ENCODE measurements around the gene PANX1.

Gene PANX1

GRCh38 chr11:94129512-94130297, 1.1 kb downstream of the PANX1 start:
- DNase-seq, result no peak

- no peak for DNase-seq
These were observed 1.8 kb downstream of the PANX1 start for GRCh38 chr11:94130298-94131046.

DNA sequence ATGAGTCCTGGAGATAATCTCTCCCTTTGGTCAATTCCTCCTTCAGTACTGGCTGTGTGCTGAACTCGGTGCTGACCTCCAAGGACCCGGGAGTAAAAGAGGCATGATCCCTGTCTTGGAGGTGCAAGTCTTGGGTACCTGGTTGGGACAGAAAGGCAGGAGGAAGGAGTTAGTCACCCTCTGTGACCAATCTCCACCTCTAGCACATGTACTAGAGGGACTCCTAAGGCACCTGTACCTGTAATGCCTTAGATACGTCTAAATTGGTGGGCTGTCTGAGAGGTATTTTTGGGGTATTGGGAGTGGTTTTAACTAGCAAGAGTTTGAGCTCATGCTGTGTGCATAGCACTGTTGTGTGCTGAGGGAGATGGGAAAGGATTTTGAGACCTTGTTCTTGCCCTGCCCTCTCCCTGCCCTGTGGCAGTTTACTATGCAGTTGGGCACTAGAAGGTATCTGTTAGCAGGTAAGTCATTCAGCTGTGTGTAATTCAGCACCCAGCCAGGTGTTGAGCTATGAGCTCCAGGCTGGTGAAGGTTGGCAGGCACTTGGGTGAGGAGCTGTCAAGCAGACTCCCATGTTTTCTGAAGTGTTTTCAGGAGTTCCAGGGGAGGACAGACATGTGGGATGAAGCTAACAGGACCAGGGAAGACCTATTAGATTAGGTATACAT, 2.5 kb downstream of the PANX1 start:
- no peak for DNase-seq

DNA sequence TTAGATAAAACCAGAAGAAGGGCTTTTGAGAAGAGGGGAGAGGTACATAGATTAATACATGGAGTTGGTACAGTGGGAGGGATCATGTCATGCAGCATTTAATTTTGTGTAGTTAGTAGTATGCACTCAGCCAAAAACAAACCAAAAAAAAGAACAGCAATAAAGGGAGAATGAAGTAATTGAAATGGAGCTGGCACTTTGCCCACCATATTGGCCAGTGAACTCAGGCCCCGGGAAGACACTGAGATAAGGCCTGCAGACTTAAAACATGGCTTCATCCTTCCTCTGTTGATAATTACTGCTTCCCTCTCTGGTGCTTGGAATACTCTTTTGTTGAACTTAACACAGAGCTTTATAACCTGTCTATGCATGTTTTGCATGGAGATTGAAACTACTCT, 3.1 kb downstream of the PANX1 start:
- DNase-seq, result no peak

DNA sequence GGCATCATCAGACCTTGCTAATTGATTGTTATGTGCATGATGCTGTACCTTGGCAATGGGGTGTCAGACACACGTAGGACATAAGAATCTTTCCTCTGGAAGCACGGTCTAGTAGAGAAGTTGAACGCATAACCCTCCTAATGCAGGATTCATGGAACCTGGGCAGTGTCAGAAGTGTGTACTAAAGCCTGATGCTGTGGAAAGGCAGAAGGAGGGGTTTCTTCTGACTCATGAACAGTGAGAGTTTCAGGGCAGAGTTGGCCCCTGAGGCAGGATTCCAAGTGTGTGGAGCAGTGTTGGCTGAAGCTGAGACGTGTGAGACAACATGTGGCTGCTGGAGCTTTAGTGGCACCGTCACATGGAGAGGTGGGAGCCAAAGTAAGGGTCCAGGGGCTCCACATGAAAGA, 3.5 kb downstream of the PANX1 start:
- no peak for DNase-seq

DNA sequence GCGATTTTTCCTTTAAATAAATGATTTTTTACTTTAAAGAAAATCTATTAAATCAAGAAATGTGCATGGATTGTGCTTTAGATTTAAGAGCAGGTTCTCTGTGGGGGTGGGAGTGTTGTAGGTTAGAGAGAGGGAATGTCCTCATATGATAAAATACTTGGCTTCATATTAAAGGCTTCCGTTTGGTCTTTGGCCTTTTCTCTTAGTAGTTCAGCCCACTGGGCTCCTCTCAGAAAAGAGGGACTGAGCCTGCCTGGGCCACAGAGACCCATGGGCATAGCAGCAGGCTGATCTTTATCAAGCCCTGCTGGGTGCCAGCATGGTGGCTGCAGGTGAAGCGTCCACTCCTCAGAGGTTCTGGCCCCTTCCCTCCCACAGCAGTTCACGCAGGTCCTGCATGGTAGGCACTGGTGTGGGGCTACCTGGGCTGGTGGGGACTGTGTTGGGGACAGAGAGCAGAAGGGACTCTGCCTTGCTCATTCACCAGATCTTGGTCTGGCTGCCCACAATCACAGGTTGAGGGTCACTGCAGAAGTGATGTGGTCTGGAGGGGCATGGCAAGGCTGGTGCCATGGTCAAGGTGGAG, 4.3 kb downstream of the PANX1 start:
- no peak for DNase-seq

DNA sequence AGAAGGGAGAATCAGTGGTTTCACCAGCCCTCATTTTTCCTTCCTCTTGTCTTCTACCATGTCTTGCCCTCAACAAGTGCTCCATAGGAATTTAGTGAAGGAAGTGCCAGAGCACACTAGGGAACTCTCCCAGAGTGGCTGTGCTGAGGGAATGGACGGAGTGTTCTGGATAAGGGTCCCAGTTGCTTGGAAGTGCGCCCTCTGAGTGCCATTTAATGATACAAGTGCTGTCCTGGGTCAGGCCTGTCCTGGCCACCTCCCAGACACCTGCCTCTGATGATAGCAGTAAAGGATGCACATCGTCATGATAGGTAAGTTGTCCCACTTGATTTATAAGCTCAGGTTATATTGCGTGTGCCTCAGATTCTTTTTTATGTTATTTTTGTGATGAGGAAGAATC, 5.1 kb downstream of the PANX1 start:
- DNase-seq, result no peak

- DNase-seq, result no peak
These were observed 6.2 kb downstream of the PANX1 start for GRCh38 chr11:94134651-94135512.

GRCh38 chr11:94139416-94139815, 10.8 kb downstream of the PANX1 start:
- no peak for DNase-seq

DNA sequence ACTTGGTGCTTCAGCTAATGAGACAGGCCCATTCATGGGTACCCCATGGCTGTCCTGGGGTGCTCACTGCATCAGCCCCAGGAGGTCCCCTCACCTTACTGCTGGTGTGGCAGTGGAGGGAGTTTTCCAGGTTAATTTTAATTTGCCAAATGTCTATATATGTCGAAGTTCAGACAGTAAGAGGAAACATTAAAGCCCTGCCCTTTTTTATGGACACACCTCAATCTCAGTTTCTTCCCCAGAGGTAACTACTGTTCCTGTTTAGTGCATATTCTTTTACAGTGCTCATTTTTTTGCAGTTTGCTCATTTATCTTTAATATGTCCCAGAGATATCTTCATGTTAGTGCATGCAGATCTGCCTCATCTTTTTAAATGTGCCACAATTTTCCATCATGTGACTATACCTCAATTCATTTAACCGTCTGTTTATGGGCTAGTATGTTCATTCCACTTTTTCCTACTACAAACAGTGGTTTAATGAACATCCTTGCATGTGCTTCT, 11.6 kb downstream of the PANX1 start:
- DNase-seq, result no peak

- DNase-seq, result no peak
These were observed 13.1 kb downstream of the PANX1 start for GRCh38 chr11:94141511-94142307.

- DNase-seq, result no peak
These were observed 14.0 kb downstream of the PANX1 start for GRCh38 chr11:94142308-94143281.

DNA sequence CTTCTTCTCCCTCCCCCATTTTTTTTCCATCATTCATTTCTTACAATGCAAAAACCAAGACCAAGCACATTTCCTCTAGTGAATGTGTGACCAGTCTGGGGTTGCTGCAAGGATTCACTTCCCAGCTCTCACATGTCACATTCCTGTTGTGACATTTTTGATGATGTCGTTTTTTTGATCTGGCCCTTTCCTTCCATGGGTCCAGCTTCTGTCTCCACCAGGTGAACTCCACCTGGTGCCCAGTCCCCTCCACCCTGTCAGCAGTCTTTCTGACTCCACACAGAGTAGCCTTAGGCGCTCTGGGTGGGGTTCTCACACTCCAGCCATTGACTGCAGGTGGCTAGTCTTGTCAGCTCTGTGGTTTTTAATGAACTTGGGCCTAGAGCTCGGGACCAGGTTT, 15.6 kb downstream of the PANX1 start:
- no peak for DNase-seq

GRCh38 chr11:94144664-94145063, 16.0 kb downstream of the PANX1 start:
- DNase-seq, result no peak

GRCh38 chr11:94145431-94145830, 16.8 kb downstream of the PANX1 start:
- no peak for DNase-seq

DNA sequence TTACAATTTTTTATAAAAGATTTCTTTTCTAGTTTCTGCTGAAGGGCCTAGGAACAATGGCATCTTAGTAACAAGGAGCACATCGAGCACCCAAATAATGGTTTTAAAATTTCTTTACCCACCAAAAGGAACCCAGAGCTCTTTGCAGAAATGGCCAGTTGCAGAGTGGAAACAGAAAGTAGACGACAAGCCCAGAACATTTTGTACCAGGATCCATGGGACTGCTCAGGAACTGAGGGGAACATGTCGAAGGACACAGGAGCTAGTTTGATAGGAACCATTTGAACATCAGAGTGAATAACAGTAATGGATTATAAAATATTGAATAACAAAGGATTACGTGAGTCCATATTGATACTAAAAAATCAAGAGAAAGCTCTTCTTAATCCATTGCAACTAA, 17.3 kb downstream of the PANX1 start:
- DNase-seq, result no peak

DNA sequence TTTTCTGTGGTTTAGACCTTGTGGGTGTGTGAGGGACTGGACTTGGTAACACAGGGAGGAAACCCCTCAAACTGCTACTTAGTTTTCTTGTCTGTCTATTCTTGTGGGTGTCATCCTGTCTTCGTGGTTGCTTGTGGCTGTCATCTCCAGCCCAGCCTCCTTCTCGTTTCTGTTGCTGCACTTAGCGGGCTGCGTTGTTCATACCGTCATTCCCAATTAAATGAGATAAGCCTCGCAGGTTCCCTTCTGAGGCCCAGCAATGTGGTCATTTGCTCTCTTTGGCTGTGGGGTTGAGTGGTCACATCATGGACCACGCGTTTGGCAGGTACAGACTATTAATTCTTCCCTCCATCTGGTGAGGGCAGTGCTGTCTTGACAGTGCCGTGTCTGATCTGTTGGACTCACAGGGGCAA, 18.8 kb downstream of the PANX1 start:
- DNase-seq, result peak; percentile 30

GRCh38 chr11:94148189-94148588, 19.5 kb downstream of the PANX1 start:
- DNase-seq, result no peak

GRCh38 chr11:94149431-94150017, 20.9 kb downstream of the PANX1 start:
- no peak for DNase-seq

DNA sequence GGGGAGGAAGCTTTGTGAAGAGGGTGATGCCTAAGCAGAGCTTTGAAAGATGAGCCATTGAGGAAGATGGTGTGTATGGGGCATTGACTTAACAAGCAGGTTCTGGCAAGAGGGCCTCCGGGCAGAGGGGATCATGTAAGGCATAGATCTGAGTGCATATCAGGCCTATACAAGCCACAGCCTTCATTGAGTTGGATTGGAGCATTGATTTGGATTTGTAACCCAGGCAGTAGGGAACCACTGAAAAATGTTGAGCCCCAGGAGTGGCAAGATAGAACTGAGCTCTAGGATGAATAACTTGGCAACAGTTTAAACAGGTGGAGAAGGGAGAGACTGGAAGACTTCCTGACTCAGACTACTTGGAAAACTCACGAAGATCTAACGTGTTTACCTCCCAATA, 21.4 kb downstream of the PANX1 start:
- no peak for DNase-seq

Data from KG1 (cell line).